H1 (cell line): Measurements from ENCODE around the gene PITPNC1. TPM values are rescaled to one million over a fixed set of nuclear protein-coding genes. Genes with fewer than 3 reads are reported as not detected.

Source experiments
- CTCF ChIA-PET: fragments of 300-600 bp; sonication (Branson Sonifier 250); formaldehyde crosslinking; loops from one replicate; lab custom pipeline; 2021; ENCODE audit not compliant: partially characterized antibody; lab: Charles Lee
- POLR2A ChIA-PET: fragments of 300-600 bp; sonication (Branson Sonifier 250); formaldehyde crosslinking; loops from one replicate; lab custom pipeline; 2021; ENCODE audit warnings: inconsistent platforms; ENCODE audit not compliant: partially characterized antibody; lab: Charles Lee
- DNase-seq, 2 experiments: peaks; one replicate each; pipeline versions ENCODE4 v3.0.0 to v3.0.0-alpha.2; 2010 to 2022; ENCODE audit warnings: low spot score in 2 of 2, low read depth in 1 of 2, mixed read lengths in 1 of 2
- FAIRE-seq: peaks from 2 replicates; lab custom pipeline; 2011; peaks lifted over from hg19 to GRCh38; lab: Jason Lieb, UNC
- H2AFZ ChIP-seq: 2 replicates; pipeline ENCODE4 v1.8.1; 2012; ENCODE audit warnings: low read length, inconsistent platforms
- H2AK5ac ChIP-seq: 2 replicates; pipeline ENCODE4 v1.6.1; 2013; ENCODE audit warnings: low read depth, low read length
- H2BK120ac ChIP-seq: replicated peaks from 2 replicates; pipeline ENCODE3; 2013; ENCODE audit warnings: low read depth, low read length, inconsistent platforms
- H2BK12ac ChIP-seq: 2 replicates; pipeline ENCODE4 v1.6.1; 2013; ENCODE audit warnings: low read depth, low read length
- H2BK15ac ChIP-seq: 2 replicates; pipeline ENCODE4 v1.6.1; 2013; ENCODE audit warnings: low read length
- H2BK20ac ChIP-seq: 2 replicates; pipeline ENCODE4 v1.6.1; 2013; ENCODE audit warnings: low read length
- H2BK5ac ChIP-seq: 2 replicates; pipeline ENCODE4 v1.6.1; 2013; ENCODE audit warnings: low read depth, low read length
- H3K14ac ChIP-seq: 2 replicates; pipeline ENCODE4 v1.6.1; 2013; ENCODE audit warnings: inconsistent platforms; ENCODE audit not compliant: insufficient read length
- H3K18ac ChIP-seq: 2 replicates; pipeline ENCODE4 v1.6.1; 2013; ENCODE audit warnings: low read length; ENCODE audit errors: extremely low read depth
- H3K23ac ChIP-seq: 2 replicates; pipeline ENCODE4 v1.6.1; 2013; ENCODE audit warnings: inconsistent platforms; ENCODE audit not compliant: insufficient read length
- H3K23me2 ChIP-seq: 2 replicates; pipeline ENCODE4 v1.6.1; 2013; ENCODE audit warnings: low read depth, low read length
- H3K27ac ChIP-seq: 2 replicates; pipeline ENCODE4 v1.6.1; 2011; ENCODE audit warnings: low read depth, low read length, inconsistent platforms
- H3K27me3 ChIP-seq, 4 experiments: replicated peaks in 1 of 4; 1 replicate in 1 of 4; 2 replicates in 3 of 4; pipeline versions ENCODE4 v1.6.1 to v1.8.1; 2011 to 2013; ENCODE audit warnings: low read length in 3 of 4, mild to moderate bottlenecking in 3 of 4, inconsistent platforms in 2 of 4, mixed read lengths in 2 of 4, moderate library complexity in 1 of 4; ENCODE audit not compliant: control insufficient read depth in 3 of 4, insufficient read depth in 3 of 4; ENCODE audit errors: extremely low read depth in 1 of 4
- H3K36me3 ChIP-seq, 4 experiments: 2 replicates each; pipeline versions ENCODE4 v1.6.1 to v1.8.1; 2011 to 2013; ENCODE audit warnings: mild to moderate bottlenecking in 4 of 4, low read length in 3 of 4, moderate library complexity in 2 of 4, control low read depth in 1 of 4, inconsistent platforms in 1 of 4; ENCODE audit not compliant: insufficient read depth in 4 of 4, control insufficient read depth in 2 of 4
- H3K4ac ChIP-seq: replicated peaks from 2 replicates; pipeline ENCODE3; 2013; ENCODE audit warnings: low read length, low read depth, mixed read lengths, inconsistent platforms; ENCODE audit not compliant: insufficient read length
- H3K4me1 ChIP-seq, 4 experiments: replicated peaks in 1 of 4; 1 replicate in 1 of 4; 2 replicates in 3 of 4; pipeline versions ENCODE4 v1.6.1 to v1.8.1; 2011 to 2013; ENCODE audit warnings: low read length in 3 of 4, inconsistent platforms in 2 of 4, mixed read lengths in 1 of 4; ENCODE audit not compliant: insufficient read depth in 4 of 4, control insufficient read depth in 3 of 4
- H3K4me2 ChIP-seq, 2 experiments: 2 replicates each; pipeline versions ENCODE4 v1.6.1 to v1.8.1; 2011 to 2013; ENCODE audit warnings: low read depth in 2 of 2, low read length in 2 of 2, control low read depth in 1 of 2, inconsistent platforms in 1 of 2, mild to moderate bottlenecking in 1 of 2; ENCODE audit not compliant: insufficient read depth in 1 of 2
- H3K4me3 ChIP-seq, 4 experiments: fragments of 200-600, 300-600 bp in 1 of 4; sonication (generic), shearing (Covaris generic), sonication (Bioruptor Twin) in 1 of 4; 2 replicates each; pipeline versions ENCODE4 v1.5.1 to v1.8.1; 2011 to 2016; ENCODE audit warnings: low read length in 4 of 4, low read depth in 3 of 4, control low read depth in 2 of 4, inconsistent platforms in 2 of 4, mild to moderate bottlenecking in 2 of 4, mixed read lengths in 1 of 4, moderate library complexity in 1 of 4; ENCODE audit not compliant: insufficient read depth in 2 of 4; ENCODE audit errors: extremely low read depth in 1 of 4
- H3K56ac ChIP-seq: replicated peaks from 2 replicates; pipeline ENCODE3; 2013; ENCODE audit warnings: low read depth, mild to moderate bottlenecking, mixed read lengths, low read length, inconsistent platforms; ENCODE audit not compliant: insufficient read length
- H3K79me1 ChIP-seq: 2 replicates; pipeline ENCODE4 v1.6.1; 2013; ENCODE audit warnings: low read depth, low read length, control low read depth
- H3K79me2 ChIP-seq, 2 experiments: 2 replicates each; pipeline versions ENCODE4 v1.6.1 to v1.8.1; 2012 to 2013; ENCODE audit warnings: low read length in 2 of 2, mild to moderate bottlenecking in 2 of 2, inconsistent platforms in 1 of 2; ENCODE audit not compliant: insufficient read depth in 2 of 2, control insufficient read depth in 1 of 2
- H3K9ac ChIP-seq, 4 experiments: replicated peaks in 1 of 4; 1 replicate in 1 of 4; 2 replicates in 3 of 4; pipeline versions ENCODE4 v1.6.1 to v1.8.1; 2011 to 2013; ENCODE audit warnings: low read depth in 3 of 4, low read length in 3 of 4, control low read depth in 2 of 4, mild to moderate bottlenecking in 2 of 4, moderate library complexity in 2 of 4, inconsistent platforms in 1 of 4; ENCODE audit errors: extremely low read depth in 1 of 4
- H3K9me3 ChIP-seq, 2 experiments: 2 replicates each; pipeline versions ENCODE4 v1.6.1 to v1.8.1; 2012 to 2013; ENCODE audit warnings: mild to moderate bottlenecking in 2 of 2, moderate library complexity in 2 of 2, control low read depth in 1 of 2, inconsistent platforms in 1 of 2, low read depth in 1 of 2, low read length in 1 of 2, mixed read lengths in 1 of 2; ENCODE audit not compliant: insufficient read depth in 2 of 2
- H4K20me1 ChIP-seq, 2 experiments: replicated peaks in 1 of 2; 2 replicates each; pipeline versions ENCODE3 to v1.8.1; 2011 to 2013; ENCODE audit warnings: inconsistent platforms in 2 of 2, low read length in 2 of 2, mild to moderate bottlenecking in 1 of 2; ENCODE audit not compliant: insufficient read depth in 2 of 2, control insufficient read depth in 1 of 2
- H4K5ac ChIP-seq: 2 replicates; pipeline ENCODE4 v1.6.1; 2013; ENCODE audit warnings: low read length, low read depth, mixed read lengths, inconsistent platforms; ENCODE audit not compliant: insufficient read length
- H4K8ac ChIP-seq: 2 replicates; pipeline ENCODE4 v1.8.0; 2013; ENCODE audit warnings: mild to moderate bottlenecking, moderate library complexity, low read length, inconsistent platforms; ENCODE audit not compliant: insufficient read depth; ENCODE audit errors: extremely low read depth
- H4K91ac ChIP-seq: replicated peaks from 2 replicates; pipeline ENCODE3; 2013; ENCODE audit warnings: low read length, mixed read lengths, inconsistent platforms; ENCODE audit not compliant: insufficient read length
- NRF1 ChIP-seq: IDR thresholded peaks from 2 replicates; pipeline ENCODE4 v1.6.1; 2011; ENCODE audit warnings: mild to moderate bottlenecking, low read depth, low read length, improper control_type of control experiment
- SP1 ChIP-seq: IDR thresholded peaks from 2 replicates; pipeline ENCODE4 v1.6.1; 2011; ENCODE audit warnings: low read depth, low read length
- TCF12 ChIP-seq: IDR thresholded peaks from 2 replicates; pipeline ENCODE4 v1.6.1; 2011; ENCODE audit warnings: low read depth, mild to moderate bottlenecking, low read length
- WGBS, 2 experiments: shearing (Covaris generic) in 1 of 2; methylation state at CpG; one replicate each; pipeline versions ENCODE4 v1.1.6 to v1.1.7; 2013 to 2015; ENCODE audit warnings: low lambda C conversion rate in 2 of 2, mixed read lengths in 2 of 2, inconsistent platforms in 1 of 2, low coverage in 1 of 2, missing lambda C conversion rate in 1 of 2; ENCODE audit not compliant: insufficient replicate concordance in 2 of 2, insufficient coverage in 1 of 2, insufficient read length in 1 of 2; ENCODE audit errors: extremely low coverage in 1 of 2, missing lambda C conversion rate in 1 of 2; 5-methylcytosine and 5-hydroxymethylcytosine counted together
- polyA plus RNA-seq, 7 experiments: library from polyadenylated mRNA; depleted of rRNA in 3 of 7; stranded (reverse) in 5 of 7; unstranded in 2 of 7; fragments of >200 nt in 5 of 7; fragments of 200-250 nt in 2 of 7; gene quantifications; 1 replicate in 5 of 7; 2 replicates in 1 of 7; 4 replicates in 1 of 7; pipeline versions ENCODE4 v1.2.1 to v1.2.3, GENCODE V29; 2011 to 2013; ENCODE audit warnings: missing spikeins in 2 of 7, mixed read lengths in 2 of 7
- total RNA-seq: library from RNA; stranded (reverse); fragmentation: NEBNext Ultra II Directional; extraction: Animal tissue kit (Norgen Biotek cat#: 25700); gene quantifications from 2 replicates; pipeline ENCODE4 v1.2.1, GENCODE V29; 2021

The PITPNC1 gene
- total and polyA plus RNA-seq, 2 of the 8 experiments (the other 6 are each of a cell fraction or from before 2014, with no cell fraction given), result 17.6 to 54.7 TPM

DNA sequence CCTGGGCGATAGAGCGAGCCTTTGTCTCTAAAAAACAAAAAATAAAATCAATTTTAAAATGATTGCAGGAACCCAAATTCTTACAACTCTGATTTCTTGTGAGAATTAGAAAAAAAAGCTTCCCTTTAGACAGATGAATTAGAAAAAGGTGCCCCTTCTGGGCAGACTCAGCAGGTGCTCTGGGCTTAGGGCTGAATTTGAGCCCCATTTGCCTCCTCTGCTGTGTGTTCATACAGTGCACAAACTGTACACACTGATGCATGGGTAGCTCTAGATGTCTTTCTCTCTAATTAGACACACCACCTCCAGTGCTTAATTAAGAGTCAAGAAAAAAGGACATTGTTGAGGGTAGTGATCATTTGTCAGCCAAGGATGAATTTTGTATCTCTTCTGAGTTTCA lies 302.1 kb downstream of the PITPNC1 start:
- Histone ChIP-seq H3K4me3 (no peak overlapping the region), H4K5ac (no peak overlapping the region), H3K79me2 (no peaks in the 10 kb centered on the region), H3K9me3 (no peaks in the 10 kb centered on the region), H3K56ac (no peak overlapping the region), H2BK15ac (no peak overlapping the region), H3K23ac (no peak overlapping the region), H2BK120ac (no peak overlapping the region), H2BK5ac (no peak overlapping the region), H2AFZ (no peak overlapping the region), H3K23me2 (no peaks in the 10 kb centered on the region), H3K9ac (no peak overlapping the region), H3K18ac (no peak overlapping the region), H2BK20ac (no peak overlapping the region), H3K4ac (no peak overlapping the region), H4K8ac (no peak overlapping the region), H2AK5ac (no peak overlapping the region), H3K27ac (no peak overlapping the region), H4K91ac (no peak overlapping the region), H3K14ac (no peak overlapping the region), H3K4me2 (no peak overlapping the region), H2BK12ac (no peak overlapping the region), H3K27me3 (no peaks in the 10 kb centered on the region), H3K4me1 (no peaks in the 10 kb centered on the region), H4K20me1 (no peaks in the 10 kb centered on the region), H3K36me3 (no peaks in the 10 kb centered on the region), H3K79me1 (no peaks in the 10 kb centered on the region)
- ChIA-PET POLR2A (no interaction called here), CTCF (interaction anchor here (0.6 to 2.4 kb wide), 4 partner anchors 8 to 717 kb away, joined by 3 to 7 read pairs (median 4); no protein-coding TSS in a partner anchor)
- 90% methylated on average over 2 of the region's 2 CpGs; no CpG with 5 or more reads in 1 of the 2 experiments for WGBS, 2 experiments
- no peak for DNase-seq
- TF ChIP-seq NRF1 (no peak), SP1 (no peak), TCF12 (no peak)
- no peak for FAIRE-seq
